Astrocyte (in vitro differentiated cells and primary cell): ENCODE results near the gene KLHDC9.

Source experiments
- CTCF ChIP-seq: IDR thresholded peaks from 2 replicates; pipeline ENCODE4 v1.5.1; 2011; ENCODE audit warnings: low read depth, mild to moderate bottlenecking, inconsistent platforms, low read length, moderate library complexity; ENCODE audit not compliant: insufficient read depth
- EZH2 ChIP-seq: IDR thresholded peaks from 2 replicates; pipeline ENCODE4 v1.6.1; 2012; ENCODE audit warnings: mild to moderate bottlenecking, low read length, inconsistent platforms; ENCODE audit not compliant: insufficient read depth

- TF ChIP-seq CTCF = no peak
- no peak for TF ChIP-seq EZH2
Observed at GRCh38 chr1:161059293-161059692, 38.9 kb upstream of the KLHDC9 start.
